ENCODE results near the gene IMPA2.
"Not testable (repeated sequence)": the region's sequence is repeated elsewhere in the genome, so short reads cannot be mapped to it uniquely, and the experiment has no call there.

The IMPA2 gene

DNA sequence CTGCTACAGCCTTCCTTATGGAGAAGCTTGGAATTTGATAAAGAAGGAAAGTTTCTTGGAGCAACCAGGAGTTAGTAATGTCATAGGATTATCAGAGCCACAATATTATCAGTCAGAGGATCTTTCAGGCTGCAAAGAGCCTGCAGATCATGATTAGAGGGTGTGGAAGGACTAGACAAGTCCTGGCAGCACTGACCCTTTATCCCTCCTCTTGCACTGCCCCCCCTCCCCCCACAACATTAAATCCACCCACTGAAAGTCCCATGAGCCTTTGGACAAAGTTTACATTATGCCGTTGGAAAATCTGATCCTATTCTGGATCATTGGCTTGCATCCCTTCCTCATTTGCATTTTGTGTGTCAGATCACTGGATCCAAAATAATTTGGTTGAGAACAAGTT, 18.7 kb upstream of the IMPA2 start:
- in situ Hi-C loops (cut with MboI; ENCODE audit: low sequenced_read_pairs) = no loop called here

DNA sequence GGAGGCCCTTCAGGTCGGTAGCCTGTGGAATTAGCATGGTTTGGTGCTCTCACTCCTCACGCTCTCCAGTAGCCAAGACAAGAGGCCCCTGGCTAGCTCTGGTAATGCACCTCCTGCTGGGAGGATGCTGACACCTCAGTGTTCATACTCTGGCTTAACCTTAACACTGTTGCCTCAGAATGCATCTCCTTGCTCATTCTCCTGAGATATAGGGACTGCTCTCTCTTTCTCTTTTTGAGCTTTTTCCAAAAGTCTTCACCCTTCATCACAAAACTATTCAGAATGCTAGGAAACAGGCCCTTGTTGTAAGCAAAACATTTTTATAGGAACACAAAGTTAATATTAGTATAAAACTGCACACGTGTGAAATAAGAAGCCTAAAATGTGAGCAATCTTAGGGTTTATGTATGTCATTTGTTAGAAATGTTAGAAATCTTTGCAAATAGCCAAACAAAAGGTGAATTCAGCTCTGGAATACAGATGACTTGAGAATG, 17.3 kb upstream of the IMPA2 start:
- in situ Hi-C loops (cut with MboI; ENCODE audit: low sequenced_read_pairs) = no loop called here

DNA sequence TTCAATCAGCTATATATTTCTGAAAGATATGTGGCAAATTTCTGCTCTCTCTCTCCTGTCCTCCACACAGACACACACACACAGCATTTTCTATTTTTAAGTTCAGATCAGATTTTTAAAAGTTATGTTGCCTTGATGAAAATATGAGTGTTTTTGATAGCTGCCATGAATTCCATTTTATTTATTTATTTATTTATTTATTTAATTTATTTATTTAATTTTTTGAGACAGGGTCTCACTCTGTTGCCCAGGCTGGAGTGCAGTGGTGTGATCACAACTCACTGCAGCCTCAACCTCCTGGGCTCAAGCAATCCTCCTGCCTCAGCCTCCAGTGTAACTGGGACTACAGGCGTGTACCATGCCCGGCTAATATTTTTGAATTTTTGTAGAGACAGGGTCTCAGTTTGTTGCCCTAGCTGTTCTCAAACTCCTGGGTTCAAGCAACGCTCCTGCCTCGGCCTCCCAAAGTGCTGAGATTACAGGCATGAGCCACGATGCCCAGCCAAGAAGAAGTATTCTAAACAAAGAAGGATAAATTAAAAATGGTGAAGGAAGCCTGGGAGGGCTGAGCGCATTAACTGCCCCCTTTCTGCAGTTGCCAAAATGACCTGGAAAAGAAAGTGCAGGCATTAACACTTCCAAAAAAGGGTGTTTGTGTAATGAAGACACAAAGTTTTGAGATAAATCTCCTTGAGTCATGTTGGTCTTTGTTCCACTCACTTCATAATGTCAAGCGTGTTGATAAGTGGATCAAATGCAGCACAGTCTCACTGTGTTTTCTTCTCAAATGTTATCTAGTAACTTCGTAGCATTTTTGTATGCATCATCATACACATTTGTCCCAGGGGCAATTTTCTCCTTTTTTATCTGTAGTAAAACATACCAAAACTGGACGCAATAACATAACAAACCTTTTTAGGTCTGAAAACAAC, 11.1 kb upstream of the IMPA2 start:
- in situ Hi-C loops (cut with MboI; ENCODE audit: low sequenced_read_pairs) = no loop called here

DNA sequence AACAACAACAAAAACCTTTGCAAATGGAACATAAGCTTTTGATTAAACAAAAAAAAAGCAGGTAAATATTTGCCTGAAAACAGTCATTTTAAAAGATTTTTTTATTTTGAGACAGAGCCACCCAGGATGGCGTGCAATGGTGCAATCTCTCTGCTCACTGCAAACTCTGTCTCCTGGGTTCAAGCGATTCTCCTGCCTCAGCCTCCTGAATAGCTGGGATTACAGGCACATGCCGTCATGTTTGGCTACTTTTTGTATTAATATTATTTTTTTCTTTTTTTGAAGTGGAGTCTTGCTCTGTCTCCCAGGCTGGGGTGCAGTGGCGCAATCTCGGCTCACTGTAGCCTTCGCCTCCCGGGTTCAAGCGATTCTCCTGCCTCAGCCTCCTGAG, 10.5 kb upstream of the IMPA2 start:
- in situ Hi-C loops (cut with MboI; ENCODE audit: low sequenced_read_pairs) = not testable (repeated sequence)

DNA sequence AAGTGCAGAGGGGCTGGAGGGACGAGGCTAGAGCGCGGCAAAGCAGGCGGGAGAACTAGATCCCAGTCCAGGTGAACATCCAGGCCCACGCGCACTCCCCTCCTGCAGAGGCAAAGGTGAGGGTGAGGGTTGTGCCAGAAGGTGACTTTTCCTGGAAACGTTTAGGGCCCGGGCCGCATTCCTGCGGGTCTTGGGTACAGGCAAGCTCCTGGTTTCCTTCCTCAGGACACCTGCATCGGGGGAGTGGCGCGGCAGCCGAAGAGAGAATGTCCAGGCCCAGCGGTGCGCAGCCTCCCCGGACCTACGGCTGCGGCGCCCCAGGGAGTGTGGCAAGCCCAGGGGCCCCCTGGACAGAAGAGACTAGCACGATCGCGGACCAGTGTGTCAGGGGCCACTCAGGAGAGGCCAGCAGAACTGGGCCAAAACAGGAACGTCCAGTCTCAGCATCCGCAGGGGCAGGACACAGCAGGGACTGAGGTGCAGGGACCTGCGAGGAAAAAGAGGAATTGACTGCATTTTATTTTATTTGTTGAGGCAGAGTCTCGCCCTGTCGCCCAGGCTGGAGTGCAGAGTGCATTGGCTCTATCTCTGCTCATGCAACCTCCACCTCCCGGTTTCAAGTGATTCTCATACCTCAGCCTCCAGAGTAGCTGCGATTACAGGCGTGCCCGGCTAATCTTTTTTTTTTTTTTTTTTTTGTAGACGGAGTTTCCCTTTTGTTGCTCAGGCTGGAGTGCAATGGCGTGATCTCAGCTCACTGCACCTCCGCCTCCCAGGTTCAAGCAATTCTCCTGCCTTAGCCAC, 8.7 kb upstream of the IMPA2 start:
- in situ Hi-C loops (cut with MboI; ENCODE audit: low sequenced_read_pairs) = no loop called here

DNA sequence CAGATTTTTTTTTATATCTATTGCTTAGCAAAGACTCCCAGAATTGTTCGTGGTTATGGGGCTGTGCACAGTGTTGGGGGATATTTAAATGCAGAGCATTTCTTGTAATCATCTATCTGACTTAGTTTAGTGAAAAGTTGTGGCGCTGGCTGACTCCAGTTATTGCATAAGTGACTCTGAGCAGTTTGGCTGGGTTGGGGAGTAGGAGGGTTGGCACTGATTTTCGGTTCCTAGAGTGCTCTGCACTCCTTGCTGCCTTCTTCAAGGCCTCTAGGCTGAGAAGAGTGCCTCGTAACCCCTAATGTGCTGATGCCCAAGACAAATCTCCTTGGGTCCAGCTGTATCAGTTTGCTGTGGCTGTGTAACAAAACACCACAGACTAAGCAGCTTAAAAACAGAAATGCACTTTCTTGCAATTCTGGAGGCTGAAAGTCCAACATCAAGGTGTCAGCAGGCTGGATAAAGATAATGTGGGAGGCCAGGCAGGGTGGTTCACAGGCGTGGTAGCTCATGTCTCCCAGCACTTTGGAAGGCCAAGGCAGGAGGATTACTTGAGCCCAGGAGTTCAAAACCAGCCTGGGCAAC, 6.5 kb upstream of the IMPA2 start:
- in situ Hi-C loops (cut with MboI; ENCODE audit: low sequenced_read_pairs) = no loop called here

DNA sequence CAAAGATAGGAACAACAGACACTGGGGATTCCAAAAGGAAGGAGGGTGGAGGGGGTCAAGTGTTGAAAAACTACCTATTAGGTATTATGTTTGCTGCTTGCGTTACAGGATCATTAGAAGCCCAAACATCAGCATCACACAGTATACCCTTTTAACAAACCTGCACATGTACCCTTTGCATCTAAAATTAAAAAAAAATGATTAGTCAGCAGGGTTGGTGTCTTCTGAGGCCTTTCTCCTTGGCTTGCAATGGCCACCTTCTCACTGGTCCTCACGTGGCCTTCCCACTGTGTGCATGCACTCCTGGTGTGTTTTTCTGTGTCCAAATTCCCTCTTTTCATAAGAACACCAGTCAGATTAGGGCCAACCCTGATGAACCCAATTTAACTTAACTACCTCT, 5.6 kb upstream of the IMPA2 start:
- in situ Hi-C loops (cut with MboI; ENCODE audit: low sequenced_read_pairs) = no loop called here

DNA sequence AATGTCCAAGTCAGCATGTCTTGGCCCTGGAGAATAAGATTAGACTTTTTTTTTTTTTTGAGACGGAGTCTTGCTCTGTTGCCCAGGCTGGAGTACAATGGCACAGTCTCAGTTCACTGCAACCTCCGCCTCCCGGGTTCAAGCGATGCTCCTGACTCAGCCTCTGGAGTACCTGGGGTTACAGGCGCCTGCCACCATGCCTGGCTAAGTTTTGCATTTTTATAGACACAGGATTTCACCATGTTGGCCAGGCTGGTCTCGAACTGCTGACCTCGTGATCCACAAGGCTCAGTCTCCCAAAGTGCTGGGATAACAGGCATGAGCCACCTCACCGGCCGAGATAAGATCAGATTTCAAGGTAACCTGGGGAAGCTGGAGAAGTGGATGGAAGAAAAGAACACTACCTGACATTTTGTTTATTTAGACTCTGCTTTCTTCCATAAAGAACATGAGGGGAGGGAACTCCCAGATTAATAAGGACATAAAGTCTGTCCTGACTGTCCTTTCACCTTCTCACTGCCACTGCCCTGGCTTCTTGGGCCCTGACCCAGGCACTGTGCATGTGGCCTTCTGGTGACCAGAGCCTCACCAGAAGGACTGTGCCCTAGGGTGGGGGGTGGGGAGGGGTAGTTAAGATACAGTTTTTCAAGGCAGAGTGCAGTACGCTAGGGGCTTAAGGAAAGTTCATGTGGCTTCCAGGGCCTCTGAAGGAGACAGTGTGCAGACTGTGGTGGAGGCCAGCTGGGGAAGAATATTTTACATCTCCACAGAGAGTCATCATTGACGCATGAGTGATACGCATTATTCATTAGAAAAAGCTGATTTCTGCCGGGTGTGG, 4.8 kb upstream of the IMPA2 start:
- in situ Hi-C loops (cut with MboI; ENCODE audit: low sequenced_read_pairs) = no loop called here

DNA sequence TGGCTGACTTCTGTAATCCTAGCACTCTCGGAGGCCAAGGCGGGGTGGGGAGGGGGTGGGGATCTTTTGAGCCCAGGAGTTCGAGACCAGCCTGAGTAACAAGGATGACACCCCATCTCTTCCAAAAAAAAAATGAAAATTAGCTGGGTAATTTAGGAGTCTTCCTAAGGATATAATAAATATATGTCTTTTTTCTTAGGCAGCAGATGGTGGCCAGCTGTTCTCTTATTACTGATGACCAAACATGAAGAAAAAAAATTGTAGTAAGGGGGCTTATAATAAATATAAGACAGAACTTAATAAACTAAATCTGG, 4.2 kb upstream of the IMPA2 start:
- in situ Hi-C loops (cut with MboI; ENCODE audit: low sequenced_read_pairs) = no loop called here

DNA sequence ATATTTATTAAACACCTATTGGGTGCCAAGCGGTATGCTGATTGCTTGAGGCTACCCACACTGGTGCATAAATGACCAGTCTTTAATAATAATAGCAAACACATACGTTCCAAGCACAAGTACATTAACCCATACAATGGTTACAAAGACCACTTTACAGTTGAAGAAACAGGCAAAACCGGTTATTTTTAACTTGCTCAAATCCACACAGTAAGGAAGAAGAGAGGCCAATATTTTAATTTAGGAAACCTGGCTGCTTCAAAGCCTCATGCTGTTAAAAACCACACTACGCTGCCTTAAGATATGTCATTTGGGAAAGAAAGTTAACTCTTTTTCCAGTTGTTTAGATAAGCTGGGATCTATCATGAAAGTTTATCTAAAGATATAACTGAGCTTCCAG, 2.4 kb upstream of the IMPA2 start:
- in situ Hi-C loops (cut with MboI; ENCODE audit: low sequenced_read_pairs) = no loop called here

DNA sequence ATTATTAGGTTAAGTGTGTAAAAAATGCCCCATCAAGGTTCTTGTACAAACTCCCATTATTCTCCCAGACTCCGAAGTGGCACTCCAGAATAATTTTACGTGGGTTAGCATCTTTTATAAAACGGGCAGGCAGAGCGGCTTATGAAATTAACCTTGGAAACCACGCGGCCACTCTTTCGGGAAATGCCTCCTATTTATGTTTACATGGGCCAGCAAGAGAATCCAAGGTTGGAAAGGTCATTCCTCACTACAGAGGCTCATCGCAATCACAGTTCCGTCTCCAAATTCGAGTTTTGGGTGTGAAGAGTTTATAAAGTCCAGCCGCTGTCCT, 1.2 kb upstream of the IMPA2 start:
- in situ Hi-C loops (cut with MboI; ENCODE audit: low sequenced_read_pairs) = no loop called here

DNA sequence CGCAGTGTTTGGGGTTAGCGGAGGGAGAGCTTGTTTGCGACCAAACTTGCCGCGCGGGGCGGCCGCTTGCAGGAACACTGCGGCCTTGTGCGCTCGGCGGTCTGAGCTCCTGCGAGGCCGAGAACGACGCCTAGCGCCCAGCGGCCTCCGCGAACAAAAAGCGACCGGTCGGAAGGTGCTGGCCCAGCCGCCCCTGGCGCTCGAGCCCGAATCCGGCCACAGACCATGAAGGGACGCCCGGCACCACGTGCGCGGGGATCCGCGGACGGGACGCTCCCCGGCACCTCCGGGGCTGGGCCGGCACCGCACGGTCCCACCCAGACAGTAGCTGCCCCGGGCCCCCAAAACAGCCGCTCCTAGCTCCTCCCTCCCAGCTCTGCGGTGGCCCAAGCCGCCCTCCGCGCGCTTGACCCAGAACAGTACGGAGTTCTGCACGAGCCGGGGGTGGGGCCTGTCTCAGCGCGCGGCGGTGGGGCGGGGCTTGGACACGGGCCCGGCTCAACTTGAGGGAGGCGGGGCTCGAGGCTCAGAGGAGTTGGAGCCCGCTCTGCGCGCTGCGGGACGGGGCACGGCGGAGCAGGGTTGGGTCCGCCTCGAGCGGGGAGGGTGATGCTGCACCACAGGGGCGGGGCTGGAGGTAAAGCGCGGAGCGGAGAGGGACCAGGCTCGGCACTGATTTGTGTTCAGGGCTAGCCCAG, 664 bp upstream of the IMPA2 start:
- in situ Hi-C loops (cut with MboI; ENCODE audit: low sequenced_read_pairs) = no loop called here

DNA sequence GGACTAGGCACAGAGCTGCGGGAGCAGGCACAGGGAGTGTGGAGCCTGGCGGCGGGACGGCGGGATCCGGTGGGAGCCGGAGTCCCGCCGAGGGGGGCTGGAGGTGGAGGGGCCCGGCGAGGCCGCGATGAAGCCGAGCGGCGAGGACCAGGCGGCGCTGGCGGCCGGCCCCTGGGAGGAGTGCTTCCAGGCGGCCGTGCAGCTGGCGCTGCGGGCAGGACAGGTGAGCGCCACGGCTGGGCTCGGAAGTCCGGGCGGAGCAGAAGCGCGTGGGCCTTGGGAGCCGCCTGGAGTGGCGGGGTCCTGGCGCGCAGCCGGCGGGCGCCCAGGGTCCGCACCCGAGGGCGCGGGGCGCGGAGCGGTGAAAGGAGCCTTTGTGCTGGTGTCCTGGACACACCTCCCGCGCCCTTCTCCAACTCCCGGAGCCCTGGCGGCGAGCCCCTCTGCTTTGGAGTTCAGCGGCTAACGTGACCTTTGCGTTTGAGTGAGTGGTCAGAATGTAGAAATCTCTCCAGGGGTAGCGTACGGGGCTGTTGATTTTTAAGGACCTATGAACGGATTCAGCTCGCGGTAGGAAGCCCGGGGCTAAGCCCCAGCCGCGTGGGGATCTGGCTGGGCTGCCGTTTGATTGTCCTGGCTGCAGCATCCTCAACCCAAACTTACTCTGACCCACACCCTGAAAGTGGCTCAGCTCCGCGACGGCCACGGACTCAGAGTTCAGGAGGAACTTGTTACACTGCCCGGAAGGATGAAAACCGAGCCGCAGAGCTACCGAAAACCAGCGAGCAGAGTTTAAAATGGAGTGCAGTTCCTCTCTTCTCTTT, 448 bp downstream of the IMPA2 start:
- in situ Hi-C loops (cut with MboI; ENCODE audit: low sequenced_read_pairs) = no loop called here

DNA sequence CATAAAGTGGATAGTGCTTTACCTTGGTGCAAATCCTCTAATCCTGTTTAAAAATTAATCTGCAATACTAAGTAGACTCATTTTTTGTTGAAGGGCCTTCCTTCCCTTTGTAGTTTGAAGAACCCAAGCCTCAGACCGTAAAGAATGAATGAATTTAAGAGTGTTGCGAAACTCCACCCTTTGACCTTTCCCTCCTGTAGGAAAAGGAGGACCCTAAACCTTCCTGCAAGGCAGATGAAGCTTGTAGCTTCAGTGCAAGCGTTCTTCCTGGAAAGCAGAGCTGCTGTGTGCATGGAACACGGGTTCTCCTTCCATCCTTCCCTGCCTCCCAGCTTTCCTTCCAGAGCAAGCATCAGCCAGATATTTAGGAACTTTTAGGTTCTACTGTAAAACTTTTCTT, 1.7 kb downstream of the IMPA2 start:
- in situ Hi-C loops (cut with MboI; ENCODE audit: low sequenced_read_pairs) = no loop called here

DNA sequence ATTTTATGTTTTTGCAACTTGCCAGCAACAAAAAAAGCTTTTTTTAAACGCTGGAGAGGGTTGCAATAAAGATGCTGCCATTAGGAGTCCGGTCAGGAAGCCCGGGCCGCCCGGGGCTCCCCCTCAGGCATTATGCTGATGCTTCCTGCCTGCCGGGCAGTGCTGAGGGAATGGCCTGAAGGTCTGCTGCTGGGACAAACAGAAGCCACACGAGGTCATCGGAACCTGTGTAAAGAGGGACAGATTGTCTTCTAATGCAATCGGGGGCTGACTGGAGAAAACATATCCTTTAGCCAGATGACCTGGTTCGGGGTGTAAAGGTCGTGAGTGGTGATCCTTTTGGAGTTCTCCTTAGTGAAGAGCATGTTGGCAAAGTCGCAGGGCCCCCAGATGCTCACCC, 2.3 kb downstream of the IMPA2 start:
- in situ Hi-C loops (cut with MboI; ENCODE audit: low sequenced_read_pairs) = no loop called here

DNA sequence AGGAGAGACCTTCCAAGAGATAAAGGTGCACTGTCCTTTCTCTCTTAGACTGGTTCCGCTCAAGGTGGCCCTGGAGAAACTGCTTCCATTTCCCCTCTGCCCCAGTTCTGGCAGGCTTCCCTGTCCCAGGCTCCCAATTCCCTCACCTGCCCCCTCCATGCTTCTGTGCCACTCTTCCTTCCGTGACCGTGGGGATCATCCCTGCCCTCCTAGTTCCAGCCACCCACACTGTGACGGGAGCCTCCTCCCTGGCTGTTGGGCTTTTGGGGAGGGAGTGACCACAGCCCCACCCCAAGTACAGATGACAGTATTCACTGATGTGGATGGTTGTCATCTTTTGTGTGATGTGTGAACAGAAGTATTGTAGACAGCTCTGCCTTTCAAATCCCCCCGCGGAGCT, 2.8 kb downstream of the IMPA2 start:
- in situ Hi-C loops (cut with MboI; ENCODE audit: low sequenced_read_pairs) = no loop called here

DNA sequence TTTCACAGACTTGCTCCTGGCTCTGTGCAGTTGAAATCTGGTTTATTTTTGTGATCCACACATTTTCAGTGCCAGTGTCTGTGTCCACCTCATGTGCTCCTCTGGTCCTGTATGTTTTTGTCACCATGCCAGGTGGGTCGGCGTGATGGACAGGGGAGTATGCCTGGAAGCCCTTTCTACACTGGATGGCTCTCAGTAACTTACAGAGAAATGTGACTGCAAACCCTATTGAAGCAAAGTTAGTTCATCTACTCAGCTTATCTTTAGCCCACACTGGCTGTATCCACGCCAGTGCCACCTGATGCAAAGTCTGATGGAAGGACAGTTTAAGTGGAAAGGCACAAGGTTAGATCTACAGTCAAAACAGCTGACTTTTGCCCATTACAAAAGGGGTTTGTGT, 4.3 kb downstream of the IMPA2 start:
- in situ Hi-C loops (cut with MboI; ENCODE audit: low sequenced_read_pairs) = no loop called here

DNA sequence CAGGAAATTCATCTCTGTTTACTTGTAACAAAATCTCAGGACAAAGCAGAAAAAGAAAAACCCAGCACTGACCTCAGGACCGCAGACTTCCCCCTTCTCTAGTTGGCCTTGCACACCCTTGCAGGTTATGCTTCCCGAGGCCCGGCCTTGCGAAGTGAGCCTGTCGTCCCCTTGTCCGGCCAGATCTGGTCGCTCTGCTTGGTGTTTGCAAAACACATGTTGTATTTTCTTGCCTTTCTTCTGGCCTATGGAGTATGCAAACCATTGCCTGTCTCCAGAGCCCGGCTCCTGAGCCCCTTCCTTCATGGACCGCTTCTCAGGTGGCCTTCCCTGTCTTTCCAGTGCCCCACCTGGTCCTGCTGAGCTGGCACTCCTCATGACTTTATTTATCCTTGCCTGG, 4.8 kb downstream of the IMPA2 start:
- in situ Hi-C loops (cut with MboI; ENCODE audit: low sequenced_read_pairs) = no loop called here

DNA sequence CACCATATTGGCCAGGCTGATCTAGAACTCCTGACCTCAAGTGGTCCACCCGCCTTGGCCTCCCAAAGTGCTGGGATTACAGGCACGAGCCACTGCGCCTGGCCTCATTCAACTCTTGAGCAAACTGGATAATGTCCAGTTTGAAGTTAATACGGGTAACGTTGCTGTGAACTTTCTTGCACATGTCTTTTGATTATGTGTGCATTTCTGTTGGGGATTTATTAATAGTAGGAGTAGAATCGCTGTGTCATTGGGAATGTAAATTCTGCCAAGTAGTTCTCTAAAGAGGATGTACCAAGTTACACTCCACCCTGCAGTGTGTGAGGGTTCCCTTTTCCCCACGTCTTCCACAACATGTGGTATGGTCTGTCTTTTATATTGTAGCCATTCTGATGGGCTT, 6.2 kb downstream of the IMPA2 start:
- in situ Hi-C loops (cut with MboI; ENCODE audit: low sequenced_read_pairs) = no loop called here

DNA sequence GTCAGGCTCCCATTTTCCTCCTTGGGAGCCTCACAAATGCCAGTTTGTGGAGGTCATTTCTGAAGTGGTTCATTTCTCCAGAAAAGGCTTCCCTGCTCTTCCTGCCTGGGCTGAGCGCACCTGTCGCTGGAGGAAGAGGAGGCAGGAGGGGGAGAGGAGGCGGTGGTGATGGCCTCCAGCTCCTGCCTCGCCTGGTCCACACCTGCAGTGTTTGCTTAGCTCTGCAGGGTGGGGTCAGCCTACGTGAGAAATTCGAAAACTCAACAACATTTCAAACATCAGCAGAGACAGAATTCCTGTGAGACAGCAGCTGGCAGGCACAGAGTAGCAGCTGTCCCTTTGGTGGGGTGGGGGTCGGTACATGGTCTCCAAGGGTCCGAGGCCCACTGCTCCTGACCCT, 7.9 kb downstream of the IMPA2 start:
- in situ Hi-C loops (cut with MboI; ENCODE audit: low sequenced_read_pairs) = no loop called here

Data from hTERT RPE-1 (cell line).